IPS-15b (cell line): Measurements from ENCODE around the gene TRPM2.

ENCODE experiments used
- H3K27me3 ChIP-seq: one replicate; pipeline ENCODE4 v1.6.1; 2013; ENCODE audit warnings: low read length; ENCODE audit not compliant: control insufficient read depth, insufficient read depth
- H3K36me3 ChIP-seq: one replicate; pipeline ENCODE4 v1.6.1; 2013; ENCODE audit warnings: low read length; ENCODE audit not compliant: control insufficient read depth, insufficient read depth
- H3K4me1 ChIP-seq: one replicate; pipeline ENCODE4 v1.6.1; 2013; ENCODE audit warnings: mild to moderate bottlenecking, low read length; ENCODE audit not compliant: control insufficient read depth, insufficient read depth
- H3K4me3 ChIP-seq: one replicate; pipeline ENCODE4 v1.5.1; 2013; ENCODE audit warnings: low read depth, low read length
- H3K9ac ChIP-seq: one replicate; pipeline ENCODE4 v1.6.1; 2013; ENCODE audit warnings: low read depth, mild to moderate bottlenecking, low read length
- H3K9me3 ChIP-seq: one replicate; pipeline ENCODE4 v1.6.1; 2013; ENCODE audit warnings: mild to moderate bottlenecking, low read length; ENCODE audit not compliant: control insufficient read depth, insufficient read depth

TRPM2 gene

GRCh38 chr21:44375761-44376241 is 22.4 kb downstream of the TRPM2 start:
- H3K27me3 ChIP-seq = no peaks in the 10 kb centered on the region
- H3K9me3 ChIP-seq = no peaks in the 10 kb centered on the region
- H3K9ac ChIP-seq = no peak overlapping the region
- H3K4me1 ChIP-seq = peaks cover 2% of the 10 kb centered on the region
- H3K4me3 ChIP-seq = no peak overlapping the region
- H3K36me3 ChIP-seq = no peaks in the 10 kb centered on the region

- H3K4me3 ChIP-seq = no peak overlapping the region
- H3K9me3 ChIP-seq = no peaks in the 10 kb centered on the region
- no peaks in the 10 kb centered on the region for H3K36me3 ChIP-seq
- no peaks in the 10 kb centered on the region for H3K27me3 ChIP-seq
- no peak overlapping the region for H3K9ac ChIP-seq
- peaks cover 2% of the 10 kb centered on the region for H3K4me1 ChIP-seq
Observed at GRCh38 chr21:44376606-44377005, 23.2 kb downstream of the TRPM2 start.

- H3K9ac ChIP-seq = no peak overlapping the region
- H3K9me3 ChIP-seq = no peaks in the 10 kb centered on the region
- no peaks in the 10 kb centered on the region for H3K36me3 ChIP-seq
Observed at GRCh38 chr21:44377201-44377921, 23.9 kb downstream of the TRPM2 start.

GRCh38 chr21:44377922-44378645 is 24.7 kb downstream of the TRPM2 start:
- H3K4me1 ChIP-seq = peaks cover 2% of the 10 kb centered on the region
- H3K9me3 ChIP-seq = no peaks in the 10 kb centered on the region
- no peaks in the 10 kb centered on the region for H3K36me3 ChIP-seq
- H3K4me3 ChIP-seq = no peak overlapping the region
- H3K27me3 ChIP-seq = no peaks in the 10 kb centered on the region
- H3K9ac ChIP-seq = no peak overlapping the region

More at GRCh38 chr21:44377201-44377921, 23.9 kb downstream of the TRPM2 start:
- H3K4me3 ChIP-seq = no peak overlapping the region
- H3K27me3 ChIP-seq = no peaks in the 10 kb centered on the region
- peaks cover 2% of the 10 kb centered on the region for H3K4me1 ChIP-seq

GRCh38 chr21:44378646-44379514 is 25.5 kb downstream of the TRPM2 start:
- H3K4me1 ChIP-seq = peaks cover 2% of the 10 kb centered on the region
- H3K36me3 ChIP-seq = no peaks in the 10 kb centered on the region
- no peaks in the 10 kb centered on the region for H3K9me3 ChIP-seq
- no peak overlapping the region for H3K4me3 ChIP-seq
- H3K9ac ChIP-seq = no peak overlapping the region
- H3K27me3 ChIP-seq = no peaks in the 10 kb centered on the region

GRCh38 chr21:44379515-44379848 is 26.1 kb downstream of the TRPM2 start:
- no peaks in the 10 kb centered on the region for H3K36me3 ChIP-seq
- H3K4me3 ChIP-seq = no peak overlapping the region
- H3K9ac ChIP-seq = no peak overlapping the region
- peaks cover 2% of the 10 kb centered on the region for H3K4me1 ChIP-seq
- no peaks in the 10 kb centered on the region for H3K9me3 ChIP-seq
- no peaks in the 10 kb centered on the region for H3K27me3 ChIP-seq

- no peak overlapping the region for H3K4me3 ChIP-seq
- H3K36me3 ChIP-seq = no peaks in the 10 kb centered on the region
- H3K9me3 ChIP-seq = no peaks in the 10 kb centered on the region
- no peaks in the 10 kb centered on the region for H3K27me3 ChIP-seq
- H3K4me1 ChIP-seq = peaks cover 2% of the 10 kb centered on the region
- no peak overlapping the region for H3K9ac ChIP-seq
Observed at GRCh38 chr21:44379991-44380865, 26.8 kb downstream of the TRPM2 start.

- Histone ChIP-seq H3K4me3 (no peak overlapping the region), H3K9me3 (no peaks in the 10 kb centered on the region), H3K27me3 (no peaks in the 10 kb centered on the region), H3K4me1 (peaks cover 2% of the 10 kb centered on the region), H3K36me3 (no peaks in the 10 kb centered on the region), H3K9ac (no peak overlapping the region)
Observed at GRCh38 chr21:44380876-44381275, 27.5 kb downstream of the TRPM2 start.

GRCh38 chr21:44381874-44382273 is 28.5 kb downstream of the TRPM2 start:
- no peak overlapping the region for H3K4me3 ChIP-seq
- H3K9me3 ChIP-seq = no peaks in the 10 kb centered on the region
- peaks cover 2% of the 10 kb centered on the region for H3K4me1 ChIP-seq
- no peaks in the 10 kb centered on the region for H3K36me3 ChIP-seq
- H3K27me3 ChIP-seq = no peaks in the 10 kb centered on the region
- H3K9ac ChIP-seq = no peak overlapping the region

- Histone ChIP-seq H3K4me1 (peaks cover 2% of the 10 kb centered on the region), H3K27me3 (no peaks in the 10 kb centered on the region), H3K36me3 (no peaks in the 10 kb centered on the region), H3K9me3 (no peaks in the 10 kb centered on the region), H3K4me3 (no peak overlapping the region), H3K9ac (no peak overlapping the region)
Observed at GRCh38 chr21:44382536-44382935, 29.1 kb downstream of the TRPM2 start.

- no peak overlapping the region for H3K9ac ChIP-seq
- no peaks in the 10 kb centered on the region for H3K36me3 ChIP-seq
- H3K4me1 ChIP-seq = peaks cover 2% of the 10 kb centered on the region
- H3K4me3 ChIP-seq = no peak overlapping the region
- H3K27me3 ChIP-seq = no peaks in the 10 kb centered on the region
- H3K9me3 ChIP-seq = no peaks in the 10 kb centered on the region
Observed at GRCh38 chr21:44383216-44383615, 29.8 kb downstream of the TRPM2 start.
